ENCODE data around the gene WDR6.

DNA sequence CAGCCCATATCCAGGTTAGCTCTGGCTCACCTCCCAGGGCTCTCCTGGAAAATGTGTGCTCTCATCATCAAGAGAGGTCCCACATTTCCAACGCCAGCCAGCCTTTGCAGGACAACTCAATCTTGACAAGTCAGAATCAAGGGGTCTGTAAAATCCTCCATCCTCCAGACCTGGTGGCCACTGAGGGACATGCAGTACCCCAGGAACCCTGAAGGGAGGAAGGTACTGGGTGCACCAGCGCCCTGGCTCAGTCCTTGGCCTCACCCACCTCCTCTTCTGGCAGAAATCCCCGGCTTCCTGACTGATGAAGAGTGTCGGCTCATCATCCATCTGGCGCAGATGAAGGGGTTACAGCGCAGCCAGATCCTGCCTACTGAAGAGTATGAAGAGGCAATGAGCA is 6.0 kb upstream of the WDR6 start:
- TF ChIP-seq, protein P1, sequence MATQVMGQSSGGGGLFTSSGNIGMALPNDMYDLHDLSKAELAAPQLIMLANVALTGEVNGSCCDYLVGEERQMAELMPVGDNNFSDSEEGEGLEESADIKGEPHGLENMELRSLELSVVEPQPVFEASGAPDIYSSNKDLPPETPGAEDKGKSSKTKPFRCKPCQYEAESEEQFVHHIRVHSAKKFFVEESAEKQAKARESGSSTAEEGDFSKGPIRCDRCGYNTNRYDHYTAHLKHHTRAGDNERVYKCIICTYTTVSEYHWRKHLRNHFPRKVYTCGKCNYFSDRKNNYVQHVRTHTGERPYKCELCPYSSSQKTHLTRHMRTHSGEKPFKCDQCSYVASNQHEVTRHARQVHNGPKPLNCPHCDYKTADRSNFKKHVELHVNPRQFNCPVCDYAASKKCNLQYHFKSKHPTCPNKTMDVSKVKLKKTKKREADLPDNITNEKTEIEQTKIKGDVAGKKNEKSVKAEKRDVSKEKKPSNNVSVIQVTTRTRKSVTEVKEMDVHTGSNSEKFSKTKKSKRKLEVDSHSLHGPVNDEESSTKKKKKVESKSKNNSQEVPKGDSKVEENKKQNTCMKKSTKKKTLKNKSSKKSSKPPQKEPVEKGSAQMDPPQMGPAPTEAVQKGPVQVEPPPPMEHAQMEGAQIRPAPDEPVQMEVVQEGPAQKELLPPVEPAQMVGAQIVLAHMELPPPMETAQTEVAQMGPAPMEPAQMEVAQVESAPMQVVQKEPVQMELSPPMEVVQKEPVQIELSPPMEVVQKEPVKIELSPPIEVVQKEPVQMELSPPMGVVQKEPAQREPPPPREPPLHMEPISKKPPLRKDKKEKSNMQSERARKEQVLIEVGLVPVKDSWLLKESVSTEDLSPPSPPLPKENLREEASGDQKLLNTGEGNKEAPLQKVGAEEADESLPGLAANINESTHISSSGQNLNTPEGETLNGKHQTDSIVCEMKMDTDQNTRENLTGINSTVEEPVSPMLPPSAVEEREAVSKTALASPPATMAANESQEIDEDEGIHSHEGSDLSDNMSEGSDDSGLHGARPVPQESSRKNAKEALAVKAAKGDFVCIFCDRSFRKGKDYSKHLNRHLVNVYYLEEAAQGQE (IDR thresholded peaks at IDR 0.05; ENCODE audit: insufficient read depth in 1 of 2, low read depth in 2 of 2, low read length in 2 of 2): no peak
- TF ChIP-seq TAF1 (IDR thresholded peaks at IDR 0.05; ENCODE audit: borderline replicate concordance, insufficient read depth, low read length): no peak
